NT2/D1 (cell line): ENCODE data around the gene FAM149B1.
A peak's percentile ranks its signal among the peaks of the same experiment; 100 is the strongest.

Experiments used
- DNase-seq: peaks from one replicate; pipeline ENCODE4 v3.0.0-alpha.2; 2011; ENCODE audit warnings: low read depth, low spot score
- H3K27me3 ChIP-seq: 2 replicates; pipeline ENCODE4 v1.6.0; 2011; ENCODE audit warnings: mild to moderate bottlenecking; ENCODE audit not compliant: insufficient read length, insufficient read depth
- H3K36me3 ChIP-seq: 2 replicates; pipeline ENCODE4 v1.6.1; 2011; ENCODE audit warnings: mild to moderate bottlenecking, low read length, mixed read lengths; ENCODE audit not compliant: insufficient read depth, insufficient read length
- H3K4me1 ChIP-seq: 2 replicates; pipeline ENCODE4 v1.5.1; 2011; ENCODE audit not compliant: insufficient read depth, insufficient read length
- H3K4me3 ChIP-seq: 2 replicates; pipeline ENCODE4 v1.5.1; 2011; ENCODE audit warnings: low read depth; ENCODE audit not compliant: insufficient read length
- H3K9ac ChIP-seq: 2 replicates; pipeline ENCODE4 v1.6.0; 2011; ENCODE audit warnings: low read depth; ENCODE audit not compliant: insufficient read length
- H3K9me3 ChIP-seq: 2 replicates; pipeline ENCODE4 v1.5.1; 2011; ENCODE audit warnings: mild to moderate bottlenecking, low read length; ENCODE audit not compliant: insufficient read depth
- SUZ12 ChIP-seq: IDR thresholded peaks from 2 replicates; pipeline ENCODE4 v1.6.1; 2011; ENCODE audit not compliant: insufficient read length, insufficient read depth; ENCODE audit errors: extremely low read depth
- YY1 ChIP-seq: IDR thresholded peaks from 2 replicates; pipeline ENCODE4 v1.6.1; 2011; ENCODE audit not compliant: insufficient read length, insufficient read depth
- ZNF274 ChIP-seq: IDR thresholded peaks from 2 replicates; pipeline ENCODE4 v1.6.1; 2011; ENCODE audit warnings: mild to moderate bottlenecking, low read depth, low read length

FAM149B1 gene

GRCh38 chr10:73232887-73233286 is 65.0 kb downstream of the FAM149B1 start:
- H3K36me3 ChIP-seq: peaks cover 58% of the 10 kb centered on the region
- no peak for TF ChIP-seq SUZ12
- TF ChIP-seq ZNF274: no peak
- no peak for TF ChIP-seq YY1
- DNase-seq: no peak

DNA sequence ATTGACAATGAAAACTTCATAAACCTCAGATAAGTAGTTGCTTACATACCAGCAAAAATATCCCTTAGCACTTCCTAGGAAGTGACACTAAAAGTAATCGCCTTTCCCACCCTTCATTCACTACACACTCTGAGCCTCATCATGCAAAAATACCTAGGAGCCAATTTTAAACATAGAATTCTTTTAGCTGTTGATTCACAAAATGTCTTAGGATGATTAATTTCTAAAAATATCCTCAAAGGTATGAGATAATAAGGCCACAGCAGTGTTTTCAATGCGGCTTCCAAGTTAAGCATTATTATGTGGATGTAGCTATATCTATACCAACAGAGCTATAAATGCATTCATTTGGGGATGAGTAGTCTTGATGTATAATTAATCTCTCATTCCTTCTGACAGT is 66.0 kb downstream of the FAM149B1 start:
- no peak for DNase-seq
- Histone ChIP-seq H3K4me3 (no peak overlapping the region), H3K36me3 (peaks cover 67% of the 10 kb centered on the region), H3K9ac (no peak overlapping the region), H3K27me3 (no peaks in the 10 kb centered on the region), H3K9me3 (no peaks in the 10 kb centered on the region), H3K4me1 (no peaks in the 10 kb centered on the region)
- TF ChIP-seq ZNF274 (no peak), YY1 (no peak), SUZ12 (no peak)

More at GRCh38 chr10:73232887-73233286, 65.0 kb downstream of the FAM149B1 start:
- H3K9ac ChIP-seq: no peak overlapping the region
- no peaks in the 10 kb centered on the region for H3K9me3 ChIP-seq
- no peaks in the 10 kb centered on the region for H3K27me3 ChIP-seq
- no peak overlapping the region for H3K4me3 ChIP-seq
- no peaks in the 10 kb centered on the region for H3K4me1 ChIP-seq

DNA sequence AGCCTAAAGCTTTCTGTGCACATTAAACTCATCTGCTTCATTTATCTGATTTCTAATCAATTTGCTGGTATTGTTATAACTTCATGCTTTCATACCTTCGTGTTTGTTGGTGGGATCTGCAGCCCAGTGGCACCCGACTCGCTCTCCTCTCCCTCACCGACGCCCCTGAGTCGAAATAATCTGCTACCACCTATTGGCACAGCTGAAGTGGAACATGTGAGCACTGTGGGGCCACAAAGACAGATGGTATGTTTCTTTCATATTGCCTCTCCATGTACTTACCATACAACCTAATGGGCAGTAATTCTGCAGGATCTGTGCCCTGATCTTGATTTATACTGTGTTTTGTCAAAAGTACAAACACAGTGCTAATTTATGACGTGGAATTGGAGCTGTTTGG is 66.8 kb downstream of the FAM149B1 start:
- H3K4me1 ChIP-seq: no peaks in the 10 kb centered on the region
- TF ChIP-seq SUZ12 (no peak), ZNF274 (no peak)
- H3K9me3 ChIP-seq: no peaks in the 10 kb centered on the region
- no peak for DNase-seq
- no peak overlapping the region for H3K4me3 ChIP-seq
- H3K27me3 ChIP-seq: no peaks in the 10 kb centered on the region
- no peak overlapping the region for H3K9ac ChIP-seq
- H3K36me3 ChIP-seq: peaks cover 75% of the 10 kb centered on the region

DNA sequence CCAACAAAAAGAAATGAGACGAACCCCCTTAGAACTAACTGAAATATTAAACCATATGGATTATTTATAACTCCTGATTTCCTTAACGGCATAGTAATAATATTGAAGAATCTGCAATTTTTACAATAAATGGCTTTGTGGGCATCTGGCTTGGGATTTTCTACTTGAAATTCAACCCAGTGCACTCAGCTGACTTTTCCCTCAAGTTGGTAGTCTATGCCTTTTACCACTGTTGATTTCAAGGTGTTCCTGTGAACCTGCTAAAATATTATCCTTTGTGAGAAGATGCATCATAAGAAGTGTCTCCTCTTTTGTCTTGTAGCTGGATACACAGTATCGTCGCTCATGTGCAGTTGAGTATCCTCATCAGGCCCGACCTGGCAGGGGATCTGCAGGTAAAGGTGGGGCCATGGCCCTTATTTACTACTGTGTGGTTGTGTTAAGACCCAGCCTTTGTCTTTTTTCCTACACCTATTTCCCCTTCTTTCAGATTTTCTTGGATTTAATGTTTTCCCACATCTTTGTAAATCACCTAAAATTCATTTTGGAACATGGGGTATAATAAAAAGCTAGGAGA is 71.2 kb downstream of the FAM149B1 start:
- TF ChIP-seq ZNF274: no peak
- TF ChIP-seq YY1: no peak
- no peak for TF ChIP-seq SUZ12

DNA sequence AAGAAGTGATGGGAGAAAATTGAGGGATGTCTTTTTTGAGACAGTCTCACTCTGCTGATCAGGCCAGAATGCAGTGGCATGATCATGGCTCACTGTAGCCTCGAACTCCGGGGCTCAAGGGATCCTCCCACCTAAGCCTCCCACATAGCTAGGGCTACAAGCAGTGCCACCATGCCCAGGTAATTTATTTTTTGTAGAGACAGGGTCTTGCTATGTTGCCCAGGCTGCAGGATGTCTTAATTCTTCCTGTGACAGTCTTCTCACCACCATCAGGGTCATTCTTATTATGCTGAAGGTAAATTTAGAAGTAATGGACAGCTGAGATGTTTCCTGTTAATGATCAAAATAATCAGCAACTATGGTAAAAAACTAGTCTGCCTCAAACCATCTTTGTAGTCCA is 72.0 kb downstream of the FAM149B1 start:
- TF ChIP-seq SUZ12 (no peak), YY1 (no peak), ZNF274 (no peak)
- no peaks in the 10 kb centered on the region for H3K9me3 ChIP-seq
- no peak for DNase-seq
- no peaks in the 10 kb centered on the region for H3K27me3 ChIP-seq
- H3K4me3 ChIP-seq: no peak overlapping the region
- no peak overlapping the region for H3K9ac ChIP-seq
- peaks cover 87% of the 10 kb centered on the region for H3K36me3 ChIP-seq
- peaks cover 2% of the 10 kb centered on the region for H3K4me1 ChIP-seq

More for the DNA sequence above, 71.2 kb downstream of the FAM149B1 start:
- H3K4me3 ChIP-seq: no peak overlapping the region
- no peaks in the 10 kb centered on the region for H3K9me3 ChIP-seq
- no peak overlapping the region for H3K9ac ChIP-seq
- H3K27me3 ChIP-seq: no peaks in the 10 kb centered on the region
- H3K4me1 ChIP-seq: no peaks in the 10 kb centered on the region
- DNase-seq: no peak
- peaks cover 86% of the 10 kb centered on the region for H3K36me3 ChIP-seq

- DNase-seq: no peak
- peaks cover 80% of the 10 kb centered on the region for H3K36me3 ChIP-seq
- TF ChIP-seq YY1 (no peak), ZNF274 (no peak), SUZ12 (no peak)
- peak overlapping the region; percentile 9 for H3K4me3 ChIP-seq
- H3K27me3 ChIP-seq: no peaks in the 10 kb centered on the region
- H3K9ac ChIP-seq: no peak overlapping the region
- peaks cover 2% of the 10 kb centered on the region for H3K4me1 ChIP-seq
- H3K9me3 ChIP-seq: no peaks in the 10 kb centered on the region
Observed at GRCh38 chr10:73244866-73245477, 77.1 kb downstream of the FAM149B1 start.

- peak overlapping the region; percentile 95 for H3K9ac ChIP-seq
- H3K9me3 ChIP-seq: no peaks in the 10 kb centered on the region
- H3K27me3 ChIP-seq: no peaks in the 10 kb centered on the region
- TF ChIP-seq YY1: no peak
- H3K36me3 ChIP-seq: peaks cover 82% of the 10 kb centered on the region
- H3K4me3 ChIP-seq: peak overlapping the region; percentile 87
- peaks cover 2% of the 10 kb centered on the region for H3K4me1 ChIP-seq
- no peak for DNase-seq
Observed at GRCh38 chr10:73246322-73246645, 78.4 kb downstream of the FAM149B1 start.
